GM21529 (cell line): ENCODE data around the gene OVAAL.
A peak's percentile ranks its signal among the peaks of the same experiment; 100 is the strongest.

Experiments
- ATAC-seq: cut with Tn5 transposase; IDR thresholded peaks from one replicate; pipeline ENCODE4 v1.9.1; 2021; ENCODE audit not compliant: unreplicated experiment

OVAAL gene

GRCh38 chr1:180558664-180559063 lies at the start of gene OVAAL:
Gene OVAAL, plus strand, starts transcription at chr1:180558964.
- ATAC-seq, result no peak

- ATAC-seq, result no peak
These were observed 47.9 kb upstream of the OVAAL start for GRCh38 chr1:180510882-180511281.

- no peak for ATAC-seq
These were observed 45.2 kb upstream of the OVAAL start for GRCh38 chr1:180513531-180513930.

- no peak for ATAC-seq
These were observed 43.4 kb upstream of the OVAAL start for GRCh38 chr1:180515364-180515763.

GRCh38 chr1:180515857-180516388 lies 42.8 kb upstream of the OVAAL start:
- peak; percentile 97 for ATAC-seq

- ATAC-seq, result no peak
These were observed 38.9 kb upstream of the OVAAL start for GRCh38 chr1:180519846-180520245.

- no peak for ATAC-seq
These were observed 37.1 kb upstream of the OVAAL start for GRCh38 chr1:180521474-180522212.

- ATAC-seq, result no peak
These were observed 36.6 kb upstream of the OVAAL start for GRCh38 chr1:180522213-180522515.

GRCh38 chr1:180524160-180524914 lies 34.4 kb upstream of the OVAAL start:
- no peak for ATAC-seq

GRCh38 chr1:180524915-180525714 lies 33.6 kb upstream of the OVAAL start:
- ATAC-seq, result no peak

- no peak for ATAC-seq
These were observed 33.1 kb upstream of the OVAAL start for GRCh38 chr1:180525715-180526039.

- no peak for ATAC-seq
These were observed 31.6 kb upstream of the OVAAL start for GRCh38 chr1:180527101-180527669.

- no peak for ATAC-seq
These were observed 29.8 kb upstream of the OVAAL start for GRCh38 chr1:180528868-180529470.

GRCh38 chr1:180530501-180530900 lies 28.3 kb upstream of the OVAAL start:
- no peak for ATAC-seq

- no peak for ATAC-seq
These were observed 25.9 kb upstream of the OVAAL start for GRCh38 chr1:180532854-180533253.

- ATAC-seq, result peak; percentile 85
These were observed 25.3 kb upstream of the OVAAL start for GRCh38 chr1:180533266-180533987.

GRCh38 chr1:180534214-180534613 lies 24.6 kb upstream of the OVAAL start:
- no peak for ATAC-seq

- ATAC-seq, result no peak
These were observed 23.3 kb upstream of the OVAAL start for GRCh38 chr1:180535418-180535999.

- no peak for ATAC-seq
These were observed 21.9 kb upstream of the OVAAL start for GRCh38 chr1:180536821-180537372.

GRCh38 chr1:180539136-180539535 lies 19.6 kb upstream of the OVAAL start:
- no peak for ATAC-seq
